Osteocyte (in vitro differentiated cells): ENCODE data around the gene SLC4A2. TPM values are rescaled to one million over a fixed set of nuclear protein-coding genes. Genes with fewer than 3 reads are reported as not detected.
"Not testable (repeated sequence)": the region's sequence is repeated elsewhere in the genome, so short reads cannot be mapped to it uniquely, and the experiment has no call there.

Experiments used
- DNase-seq: peaks from one replicate; pipeline ENCODE4 v3.0.0; 2021; ENCODE audit warnings: mixed read lengths; ENCODE audit not compliant: unreplicated experiment; ENCODE audit errors: extremely low spot score
- H3K27ac Mint-ChIP-seq: one replicate; pipeline ENCODE4 v1.8.0; 2021; ENCODE audit warnings: mild to moderate bottlenecking, mixed read lengths; ENCODE audit not compliant: unreplicated experiment
- H3K27me3 Mint-ChIP-seq: one replicate; pipeline ENCODE4 v1.8.0; 2021; ENCODE audit warnings: mixed read lengths; ENCODE audit not compliant: unreplicated experiment
- H3K36me3 Mint-ChIP-seq: one replicate; pipeline ENCODE4 v1.8.0; 2021; ENCODE audit warnings: mixed read lengths; ENCODE audit not compliant: unreplicated experiment
- H3K4me1 Mint-ChIP-seq: one replicate; pipeline ENCODE4 v1.8.0; 2021; ENCODE audit warnings: mixed read lengths; ENCODE audit not compliant: unreplicated experiment
- H3K4me3 Mint-ChIP-seq: one replicate; pipeline ENCODE4 v1.8.0; 2021; ENCODE audit warnings: mild to moderate bottlenecking, moderate library complexity, mixed read lengths; ENCODE audit not compliant: unreplicated experiment
- H3K9me3 Mint-ChIP-seq: one replicate; pipeline ENCODE4 v1.8.0; 2021; ENCODE audit warnings: mixed read lengths; ENCODE audit not compliant: unreplicated experiment
- long read RNA-seq: library from polyadenylated mRNA; unstranded; transcript quantifications from one replicate; pipeline ENCODE4 v2.0.0, GENCODE V29; 2021
- total RNA-seq: library from RNA; stranded (reverse); gene quantifications from 2 replicates; pipeline ENCODE4 v1.2.1, GENCODE V29; 2021
- TF ChIP-seq, protein P1 (sequence below): fragments of 200-600 bp; sonication (generic); IDR thresholded peaks from 2 replicates; pipeline ENCODE4 v1.5.0; 2021; ENCODE audit warnings: antibody characterized with exemption, mild to moderate bottlenecking, moderate library complexity

The SLC4A2 gene, protein sequence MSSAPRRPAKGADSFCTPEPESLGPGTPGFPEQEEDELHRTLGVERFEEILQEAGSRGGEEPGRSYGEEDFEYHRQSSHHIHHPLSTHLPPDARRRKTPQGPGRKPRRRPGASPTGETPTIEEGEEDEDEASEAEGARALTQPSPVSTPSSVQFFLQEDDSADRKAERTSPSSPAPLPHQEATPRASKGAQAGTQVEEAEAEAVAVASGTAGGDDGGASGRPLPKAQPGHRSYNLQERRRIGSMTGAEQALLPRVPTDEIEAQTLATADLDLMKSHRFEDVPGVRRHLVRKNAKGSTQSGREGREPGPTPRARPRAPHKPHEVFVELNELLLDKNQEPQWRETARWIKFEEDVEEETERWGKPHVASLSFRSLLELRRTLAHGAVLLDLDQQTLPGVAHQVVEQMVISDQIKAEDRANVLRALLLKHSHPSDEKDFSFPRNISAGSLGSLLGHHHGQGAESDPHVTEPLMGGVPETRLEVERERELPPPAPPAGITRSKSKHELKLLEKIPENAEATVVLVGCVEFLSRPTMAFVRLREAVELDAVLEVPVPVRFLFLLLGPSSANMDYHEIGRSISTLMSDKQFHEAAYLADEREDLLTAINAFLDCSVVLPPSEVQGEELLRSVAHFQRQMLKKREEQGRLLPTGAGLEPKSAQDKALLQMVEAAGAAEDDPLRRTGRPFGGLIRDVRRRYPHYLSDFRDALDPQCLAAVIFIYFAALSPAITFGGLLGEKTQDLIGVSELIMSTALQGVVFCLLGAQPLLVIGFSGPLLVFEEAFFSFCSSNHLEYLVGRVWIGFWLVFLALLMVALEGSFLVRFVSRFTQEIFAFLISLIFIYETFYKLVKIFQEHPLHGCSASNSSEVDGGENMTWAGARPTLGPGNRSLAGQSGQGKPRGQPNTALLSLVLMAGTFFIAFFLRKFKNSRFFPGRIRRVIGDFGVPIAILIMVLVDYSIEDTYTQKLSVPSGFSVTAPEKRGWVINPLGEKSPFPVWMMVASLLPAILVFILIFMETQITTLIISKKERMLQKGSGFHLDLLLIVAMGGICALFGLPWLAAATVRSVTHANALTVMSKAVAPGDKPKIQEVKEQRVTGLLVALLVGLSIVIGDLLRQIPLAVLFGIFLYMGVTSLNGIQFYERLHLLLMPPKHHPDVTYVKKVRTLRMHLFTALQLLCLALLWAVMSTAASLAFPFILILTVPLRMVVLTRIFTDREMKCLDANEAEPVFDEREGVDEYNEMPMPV
- total RNA-seq, result 289 and 297 TPM in 2 replicates
- long read RNA-seq, partial matches to known transcripts, result 10 of 10 reads
- long read RNA-seq, other reads (novel, unspliced or antisense), result 0 of 10 reads

DNA sequence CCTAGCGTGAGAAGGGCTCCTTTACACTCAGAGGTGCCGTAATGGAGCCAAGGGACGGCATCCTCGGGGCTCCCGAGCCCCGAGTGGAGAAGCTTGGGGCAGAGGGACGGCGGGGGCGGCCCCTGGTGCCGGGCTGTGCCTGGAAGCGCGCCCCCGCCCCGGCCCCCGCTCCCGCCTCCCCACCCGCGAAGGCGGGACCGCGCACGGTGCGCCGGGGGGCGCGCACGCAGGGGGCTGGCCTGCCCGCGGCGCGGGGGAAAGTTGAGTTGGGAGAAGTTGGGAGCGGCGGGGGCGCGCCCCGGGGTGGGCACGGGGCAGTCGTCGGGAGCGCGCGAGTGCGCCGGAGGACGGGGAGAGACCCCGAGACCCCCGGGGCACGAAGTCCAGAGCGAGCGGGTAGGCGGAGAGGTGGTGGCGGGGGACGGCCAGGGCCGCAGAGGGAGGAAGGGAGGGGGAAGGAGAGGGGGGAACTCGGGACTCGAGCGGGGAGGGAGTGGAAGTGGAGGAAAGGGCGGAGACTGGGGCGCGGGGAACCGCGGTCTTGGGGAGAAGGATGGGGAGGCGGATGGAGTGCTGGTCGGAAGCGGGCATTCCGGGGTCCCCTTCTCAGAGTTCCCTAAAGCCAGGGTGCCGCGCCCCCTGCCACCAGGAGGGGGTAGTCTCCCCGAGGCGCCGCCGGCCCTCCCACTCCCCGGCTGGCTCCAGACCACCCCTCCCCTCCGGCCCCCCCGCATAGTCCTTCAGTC, at the start of gene SLC4A2:
TSS of gene SLC4A2 (plus strand) at position 223 of the 746 bp plus-strand sequence. CDS start 2,399 bp downstream, outside the sequence.
- H3K4me3 Mint-ChIP-seq, result peak within 1 kb of the TSS; percentile 89
- DNase-seq, result no peak

DNA sequence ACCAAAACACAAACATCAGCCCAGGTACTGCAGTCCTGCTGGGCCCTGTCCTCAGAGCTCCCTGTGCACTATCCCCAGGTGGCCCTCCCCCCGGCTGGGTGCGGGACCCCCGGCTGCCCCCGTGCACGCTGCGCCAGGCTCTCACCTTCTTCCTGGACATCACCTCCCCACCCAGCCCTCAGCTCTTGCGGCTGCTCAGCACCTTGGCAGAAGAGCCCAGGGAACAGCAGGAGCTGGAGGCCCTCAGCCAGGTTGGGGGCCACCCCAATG, 49.4 kb upstream of the SLC4A2 start:
- Mint-ChIP-seq H3K9me3 (no peaks in the 10 kb centered on the region), H3K27ac (no peak overlapping the region), H3K36me3 (no peaks in the 10 kb centered on the region), H3K4me3 (no peak overlapping the region), H3K27me3 (peaks cover 8% of the 10 kb centered on the region), H3K4me1 (peaks cover 24% of the 10 kb centered on the region)
- DNase-seq, result no peak
- TF ChIP-seq, protein P1, sequence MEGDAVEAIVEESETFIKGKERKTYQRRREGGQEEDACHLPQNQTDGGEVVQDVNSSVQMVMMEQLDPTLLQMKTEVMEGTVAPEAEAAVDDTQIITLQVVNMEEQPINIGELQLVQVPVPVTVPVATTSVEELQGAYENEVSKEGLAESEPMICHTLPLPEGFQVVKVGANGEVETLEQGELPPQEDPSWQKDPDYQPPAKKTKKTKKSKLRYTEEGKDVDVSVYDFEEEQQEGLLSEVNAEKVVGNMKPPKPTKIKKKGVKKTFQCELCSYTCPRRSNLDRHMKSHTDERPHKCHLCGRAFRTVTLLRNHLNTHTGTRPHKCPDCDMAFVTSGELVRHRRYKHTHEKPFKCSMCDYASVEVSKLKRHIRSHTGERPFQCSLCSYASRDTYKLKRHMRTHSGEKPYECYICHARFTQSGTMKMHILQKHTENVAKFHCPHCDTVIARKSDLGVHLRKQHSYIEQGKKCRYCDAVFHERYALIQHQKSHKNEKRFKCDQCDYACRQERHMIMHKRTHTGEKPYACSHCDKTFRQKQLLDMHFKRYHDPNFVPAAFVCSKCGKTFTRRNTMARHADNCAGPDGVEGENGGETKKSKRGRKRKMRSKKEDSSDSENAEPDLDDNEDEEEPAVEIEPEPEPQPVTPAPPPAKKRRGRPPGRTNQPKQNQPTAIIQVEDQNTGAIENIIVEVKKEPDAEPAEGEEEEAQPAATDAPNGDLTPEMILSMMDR, result no peak

More for the DNA sequence above, at the start of gene SLC4A2:
- Mint-ChIP-seq H3K36me3 (no peaks in the 10 kb centered on the region), H3K4me1 (peaks cover 51% of the 10 kb centered on the region), H3K9me3 (no peaks in the 10 kb centered on the region), H3K27me3 (no peaks in the 10 kb centered on the region), H3K27ac (peak within 1 kb of the TSS; percentile 95)
- TF ChIP-seq, protein P1, result peak; percentile 69

DNA sequence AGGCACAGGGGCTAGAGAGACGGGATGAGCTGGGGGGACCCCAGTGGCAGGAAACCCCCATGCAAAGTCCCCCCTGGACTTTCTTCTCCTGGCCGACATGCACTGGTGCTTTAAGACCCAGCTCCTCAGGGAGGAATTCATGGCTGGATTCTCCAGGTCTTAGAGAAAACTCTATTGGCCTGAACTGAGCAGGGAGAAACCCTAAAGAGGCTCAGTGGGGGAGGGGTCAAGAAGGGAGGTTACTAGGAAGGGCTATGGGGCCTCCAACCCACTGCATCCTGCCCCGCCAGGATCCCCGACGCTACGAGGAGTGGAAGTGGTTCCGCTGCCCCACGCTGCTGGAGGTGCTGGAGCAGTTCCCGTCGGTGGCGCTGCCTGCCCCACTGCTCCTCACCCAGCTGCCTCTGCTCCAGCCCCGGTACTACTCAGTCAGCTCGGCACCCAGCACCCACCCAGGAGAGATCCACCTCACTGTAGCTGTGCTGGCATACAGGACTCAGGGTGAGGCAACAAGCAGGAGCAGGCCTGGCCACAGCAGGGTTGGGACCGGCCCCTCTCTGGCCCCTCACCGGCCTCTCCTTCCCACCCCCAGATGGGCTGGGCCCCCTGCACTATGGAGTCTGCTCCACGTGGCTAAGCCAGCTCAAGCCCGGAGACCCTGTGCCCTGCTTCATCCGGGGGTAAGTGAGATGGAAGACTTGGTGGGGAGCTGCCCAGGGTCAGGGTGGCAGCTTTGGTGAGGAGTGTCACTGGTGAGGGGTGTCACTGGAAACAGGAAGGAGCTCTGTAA, 48.9 kb upstream of the SLC4A2 start:
- peaks cover 24% of the 10 kb centered on the region for H3K4me1 Mint-ChIP-seq

DNA sequence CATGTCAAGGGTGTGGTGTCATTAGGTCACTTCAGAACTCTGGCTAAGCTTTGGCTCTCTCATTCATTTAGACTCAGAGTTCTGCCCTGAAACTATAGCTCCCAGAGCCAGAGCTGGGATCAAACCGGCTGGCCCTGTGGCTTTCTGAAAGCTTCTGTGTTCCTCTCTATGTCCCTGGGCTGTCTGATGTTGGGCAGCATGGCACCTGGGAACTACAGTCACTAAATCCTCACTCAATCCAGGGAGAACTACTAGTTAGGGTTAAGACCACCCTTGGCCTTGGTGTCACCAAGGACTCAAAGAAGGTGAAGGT, 48.3 kb upstream of the SLC4A2 start:
- H3K27ac Mint-ChIP-seq, result no peak overlapping the region

More for the DNA sequence above, 48.9 kb upstream of the SLC4A2 start:
- Mint-ChIP-seq H3K36me3 (no peaks in the 10 kb centered on the region), H3K27ac (no peak overlapping the region), H3K27me3 (peaks cover 4% of the 10 kb centered on the region), H3K4me3 (no peak overlapping the region), H3K9me3 (no peaks in the 10 kb centered on the region)
- no peak for DNase-seq
- TF ChIP-seq, protein P1, result no peak

DNA sequence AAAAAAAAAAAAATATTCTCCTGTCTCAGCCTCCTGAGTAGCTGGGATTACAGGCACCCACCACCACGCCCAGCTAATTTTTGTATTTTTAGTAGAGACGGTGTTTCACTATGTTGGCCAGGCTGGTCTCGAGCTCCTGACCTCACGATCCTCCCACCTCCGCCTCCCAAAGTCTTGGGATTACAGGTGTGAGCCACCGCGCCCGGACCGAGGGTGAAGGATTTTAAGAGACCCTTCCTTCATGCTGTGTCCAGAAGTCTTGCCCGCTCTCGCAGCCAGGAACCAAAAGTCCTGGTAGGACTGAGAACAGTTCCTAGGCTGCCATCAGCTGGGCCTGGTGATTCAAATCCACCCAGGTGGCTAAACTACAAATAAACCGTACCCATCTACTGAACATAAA, 47.8 kb upstream of the SLC4A2 start:
- H3K4me1 Mint-ChIP-seq, result peaks cover 24% of the 10 kb centered on the region
- not testable (repeated sequence) for H3K36me3 Mint-ChIP-seq, H3K27me3 Mint-ChIP-seq, H3K27ac Mint-ChIP-seq, H3K9me3 Mint-ChIP-seq, H3K4me3 Mint-ChIP-seq, DNase-seq

More for the DNA sequence above, 48.3 kb upstream of the SLC4A2 start:
- Mint-ChIP-seq H3K27me3 (no peaks in the 10 kb centered on the region), H3K9me3 (no peaks in the 10 kb centered on the region), H3K36me3 (no peaks in the 10 kb centered on the region), H3K4me1 (peaks cover 24% of the 10 kb centered on the region), H3K4me3 (no peak overlapping the region)
- DNase-seq, result no peak
- TF ChIP-seq, protein P1, result no peak
